ENCODE data around the gene ANKRD33.

The ANKRD33 gene

GRCh38 chr12:51860986-51861385 is 26.9 kb upstream of the ANKRD33 start:
- no peak for DNase-seq (ENCODE audit: low spot score)

DNA sequence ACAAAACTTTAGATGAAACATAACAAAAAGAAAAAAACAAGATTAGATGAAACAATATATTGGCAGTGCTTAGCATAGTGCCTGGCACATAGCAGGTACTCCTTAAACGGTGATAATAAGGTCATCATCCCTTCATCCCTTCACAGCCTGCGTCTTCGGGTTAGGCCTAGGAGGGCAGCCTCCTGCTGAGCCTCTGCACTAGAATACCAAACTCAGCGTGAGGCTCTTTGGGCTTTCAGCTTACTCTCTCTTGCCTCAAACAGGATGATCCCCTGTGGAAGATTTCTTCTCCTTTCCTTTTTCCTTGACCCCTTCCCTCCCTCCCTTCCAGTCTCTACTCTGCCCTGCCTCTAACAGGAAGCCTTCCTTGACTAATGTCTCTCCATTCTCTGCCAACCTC is 25.0 kb upstream of the ANKRD33 start:
- DNase-seq (ENCODE audit: low spot score), result no peak

GRCh38 chr12:51863363-51863932 is 24.5 kb upstream of the ANKRD33 start:
- peak; percentile 48 for DNase-seq (ENCODE audit: low spot score)

- peak; percentile 64 for DNase-seq (ENCODE audit: low spot score)
These were observed 23.7 kb upstream of the ANKRD33 start for GRCh38 chr12:51863933-51864832.

DNA sequence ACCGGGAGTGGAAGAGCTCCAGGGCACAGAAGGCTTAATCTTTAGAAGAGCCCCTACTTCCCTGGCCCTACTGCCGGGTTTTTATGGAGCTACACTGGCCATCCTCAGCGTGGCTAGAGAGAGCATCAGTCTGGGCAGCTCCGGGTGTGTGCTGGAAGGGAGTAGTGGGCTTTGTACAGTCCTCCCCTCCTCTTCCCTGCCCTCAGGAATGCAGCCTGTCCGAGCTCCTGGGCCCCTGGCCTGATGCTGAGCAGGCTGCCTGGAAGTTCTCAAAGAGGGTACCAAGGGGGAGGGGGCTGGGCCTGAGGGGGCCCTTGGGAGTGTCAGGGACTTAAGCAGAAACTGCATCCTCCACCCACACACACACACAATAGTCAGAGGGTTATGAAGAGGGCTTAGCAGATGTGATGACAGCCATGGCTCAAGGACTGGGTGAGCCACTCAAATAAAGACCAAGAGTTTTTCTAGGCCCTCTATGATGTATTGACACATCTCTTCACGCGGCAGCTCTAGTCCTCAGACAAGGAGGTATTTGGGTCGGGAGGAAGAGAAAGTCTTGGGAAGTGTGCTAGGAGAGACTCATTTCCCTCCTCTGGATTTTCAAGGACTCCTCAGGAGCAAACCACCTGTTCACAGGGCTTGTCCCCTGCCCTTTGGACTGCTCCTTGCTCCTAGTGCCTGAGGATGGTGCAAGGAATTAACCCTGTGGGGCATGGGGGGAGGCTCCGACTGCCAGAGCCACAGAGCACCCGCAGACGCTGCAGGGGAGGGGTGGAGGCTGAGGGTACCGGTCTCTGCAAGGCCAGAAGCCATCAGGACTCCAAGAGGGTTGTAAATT is 22.9 kb upstream of the ANKRD33 start:
- DNase-seq (ENCODE audit: low spot score), result no peak

DNA sequence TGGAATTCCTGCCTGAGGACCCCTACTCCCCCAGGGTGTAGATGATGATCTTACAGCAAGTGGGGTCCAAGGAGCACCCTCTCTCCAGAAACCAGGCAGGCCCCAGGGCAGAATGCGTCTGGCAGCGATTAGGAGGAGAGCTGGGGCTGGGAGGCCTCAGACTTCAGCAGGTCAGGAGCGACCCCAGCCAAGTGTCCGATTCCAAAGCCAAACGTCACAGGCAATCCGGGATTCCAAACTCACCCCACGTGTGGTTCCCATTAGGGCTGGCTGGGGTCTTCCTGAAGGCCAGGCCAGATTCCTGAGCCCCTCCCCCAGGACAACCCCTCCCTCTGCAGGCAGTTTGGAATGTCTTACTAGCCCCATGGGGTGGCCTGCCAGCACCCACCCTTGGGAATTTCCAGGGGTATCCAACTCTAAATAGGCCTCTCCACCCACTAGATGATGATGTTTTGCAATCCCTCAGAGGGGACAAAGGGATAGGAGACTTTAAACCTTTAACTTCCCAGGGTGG is 22.1 kb upstream of the ANKRD33 start:
- no peak for DNase-seq (ENCODE audit: low spot score)

- DNase-seq (ENCODE audit: low spot score), result no peak
These were observed 21.6 kb upstream of the ANKRD33 start for GRCh38 chr12:51866324-51866723.

DNA sequence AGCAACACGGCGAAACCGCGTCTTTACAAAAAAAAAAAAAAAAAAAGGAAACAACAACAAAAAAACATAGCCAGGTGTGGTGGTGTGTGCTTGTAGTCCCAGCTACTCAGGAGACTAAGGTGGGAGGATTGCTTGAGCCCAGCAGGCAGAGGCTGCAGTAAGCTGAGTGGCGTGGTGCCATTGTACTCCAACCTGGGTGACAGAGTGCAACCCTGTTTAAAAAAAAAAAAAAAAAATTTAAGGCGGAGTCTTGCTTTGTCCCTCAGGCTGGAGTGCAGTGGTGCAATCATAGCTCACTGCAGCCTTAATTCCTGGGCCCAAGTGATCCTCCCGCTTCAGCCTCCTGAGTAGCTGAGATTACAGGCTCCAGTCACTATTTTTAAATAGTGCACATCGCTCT is 21.1 kb upstream of the ANKRD33 start:
- DNase-seq (ENCODE audit: low spot score), result no peak

DNA sequence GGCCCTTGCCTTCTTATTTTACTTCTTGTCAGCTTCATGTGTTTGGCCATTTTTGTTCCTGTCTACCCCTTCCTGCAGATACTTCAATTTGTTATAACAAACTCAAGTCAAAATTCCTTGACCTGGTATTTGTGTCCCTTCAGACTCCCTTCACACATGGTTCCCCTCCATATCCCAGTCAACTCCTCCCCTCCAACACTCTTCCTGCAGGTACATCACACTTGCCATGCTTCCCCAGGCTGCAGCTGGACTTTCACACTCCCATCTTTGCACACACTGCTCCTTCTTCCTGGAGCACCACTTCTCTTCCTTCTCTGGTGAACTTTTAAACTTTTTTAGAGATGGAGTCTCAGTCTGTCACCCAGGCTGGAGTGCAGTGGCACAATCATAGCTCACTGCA is 20.5 kb upstream of the ANKRD33 start:
- no peak for DNase-seq (ENCODE audit: low spot score)

GRCh38 chr12:51867796-51868428 is 20.0 kb upstream of the ANKRD33 start:
- no peak for DNase-seq (ENCODE audit: low spot score)

- DNase-seq (ENCODE audit: low spot score), result no peak
These were observed 18.9 kb upstream of the ANKRD33 start for GRCh38 chr12:51868821-51869495.

GRCh38 chr12:51869496-51869865 is 18.4 kb upstream of the ANKRD33 start:
- no peak for DNase-seq (ENCODE audit: low spot score)

- DNase-seq (ENCODE audit: low spot score), result no peak
These were observed 18.0 kb upstream of the ANKRD33 start for GRCh38 chr12:51869931-51870330.

- DNase-seq (ENCODE audit: low spot score), result no peak
These were observed 17.4 kb upstream of the ANKRD33 start for GRCh38 chr12:51870504-51870903.

DNA sequence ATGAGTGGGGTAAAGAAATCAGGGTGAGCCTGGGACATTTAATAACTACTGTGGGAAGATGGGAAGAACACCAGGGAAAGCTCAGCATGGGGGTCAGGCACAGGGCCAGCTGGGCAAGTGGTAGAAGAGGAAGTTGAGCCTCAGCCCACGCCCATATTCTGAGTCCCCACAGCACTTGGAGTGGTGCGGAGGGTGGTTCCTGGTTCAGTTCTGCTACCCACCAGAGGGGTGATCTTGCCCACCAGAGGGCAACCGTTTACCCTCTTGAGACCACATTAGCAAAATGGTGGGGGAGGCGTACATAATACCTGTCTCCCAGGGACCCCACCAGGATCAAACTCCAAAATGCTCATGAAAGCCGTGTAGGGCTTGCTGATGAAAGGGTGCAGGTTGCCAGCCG is 16.8 kb upstream of the ANKRD33 start:
- no peak for DNase-seq (ENCODE audit: low spot score)

- DNase-seq (ENCODE audit: low spot score), result no peak
These were observed 15.8 kb upstream of the ANKRD33 start for GRCh38 chr12:51871918-51872688.

DNA sequence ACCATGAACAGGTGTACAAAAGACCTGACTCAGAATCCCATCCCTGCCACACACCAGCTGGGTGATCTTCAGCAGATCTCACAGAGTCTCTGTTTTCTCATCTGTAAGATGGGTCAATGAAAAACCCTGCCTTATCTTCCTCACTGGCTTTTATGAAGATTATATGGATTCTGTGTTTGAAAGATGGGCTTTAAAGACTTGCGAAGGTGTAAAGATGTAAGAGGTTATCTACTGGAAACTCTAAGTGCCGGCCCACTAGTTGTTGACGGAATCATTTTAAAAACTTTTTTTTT is 15.3 kb upstream of the ANKRD33 start:
- DNase-seq (ENCODE audit: low spot score), result no peak

DNA sequence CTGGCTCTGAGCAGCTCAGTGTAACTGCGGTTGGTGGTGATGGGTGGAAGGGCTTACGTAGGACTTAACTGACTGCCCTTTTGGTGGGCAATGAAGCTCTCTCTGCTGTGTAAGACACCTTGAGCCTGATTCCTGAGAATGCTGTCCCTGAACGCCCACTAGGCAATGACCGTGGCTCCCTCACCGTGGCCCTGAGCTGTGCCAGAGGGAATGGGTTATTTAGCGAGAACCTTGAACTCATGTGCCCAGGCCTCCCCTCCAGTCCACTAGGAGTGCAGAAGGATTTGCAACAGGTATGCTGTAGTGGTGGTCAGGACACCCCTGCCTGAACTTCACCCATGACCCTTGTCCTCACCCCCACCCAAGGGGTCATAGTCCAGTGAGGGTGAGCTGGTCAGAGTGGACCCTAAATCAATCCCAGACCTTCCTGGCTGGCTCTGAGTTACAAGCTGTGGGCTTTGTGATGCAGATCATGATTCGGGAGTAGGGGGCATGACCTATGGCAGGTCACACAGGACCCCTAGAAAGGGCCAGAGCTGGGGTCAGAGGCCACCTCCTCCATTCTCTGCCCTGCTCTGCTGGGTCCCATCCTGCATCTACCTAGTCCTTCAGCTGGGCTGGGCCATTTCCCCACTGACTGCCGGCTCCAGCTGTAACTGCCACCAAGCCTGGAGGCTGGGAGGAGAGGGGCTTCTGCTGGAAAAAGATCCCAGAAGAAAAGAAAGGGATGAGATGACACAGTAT is 14.5 kb upstream of the ANKRD33 start:
- DNase-seq (ENCODE audit: low spot score), result no peak

DNA sequence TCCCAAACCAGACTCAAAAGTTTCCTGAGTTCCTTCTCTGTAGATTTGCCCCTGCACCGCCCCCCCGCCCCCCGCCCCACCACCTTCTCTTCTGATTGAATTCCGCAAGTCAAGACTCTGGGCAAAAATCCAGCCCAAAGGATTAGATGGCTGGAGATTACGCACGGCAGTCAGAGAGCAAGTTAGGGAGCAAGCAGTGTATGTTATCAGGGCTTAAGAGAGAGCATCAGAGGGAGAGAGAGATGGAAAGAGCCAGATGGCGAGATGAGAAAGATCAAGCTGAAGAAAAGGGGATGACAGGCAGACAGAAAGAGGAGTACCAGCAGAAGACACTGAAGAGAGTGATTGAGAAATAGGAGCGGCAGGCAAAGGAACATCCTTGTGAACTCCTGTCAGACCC is 13.9 kb upstream of the ANKRD33 start:
- no peak for DNase-seq (ENCODE audit: low spot score)

- DNase-seq (ENCODE audit: low spot score), result no peak
These were observed 13.4 kb upstream of the ANKRD33 start for GRCh38 chr12:51874486-51874885.
